Measurements from ENCODE around the gene PBXIP1. TPM values are rescaled to one million over a fixed set of nuclear protein-coding genes. Genes with fewer than 3 reads are reported as not detected.
A peak's percentile ranks its signal among the peaks of the same experiment; 100 is the strongest.

Gene PBXIP1
- total and polyA plus RNA-seq, 2 of the 13 experiments (the other 11 are each of a cell fraction or from before 2014, with no cell fraction given): 16.3 to 31.9 TPM

GRCh38 chr1:154961207-154962155 lies 5.6 kb upstream of the PBXIP1 start, which contains the start of gene PYGO2 (continued):
- no peak for TF ChIP-seq KIAA2018 (CRISPR knock-in tag; IDR thresholded peaks at IDR 0.05; ENCODE audit: borderline replicate concordance)
- TF ChIP-seq MIXL1 (CRISPR knock-in tag; IDR thresholded peaks at IDR 0.05): no peak
- no peak for TF ChIP-seq ZNF10 (CRISPR knock-in tag; IDR thresholded peaks at IDR 0.05; ENCODE audit: borderline replicate concordance, low read depth)
- 0 out of 2 replicates have a peak, but pooled peaks have one; percentile 39 for TF ChIP-seq ZNF616 (CRISPR knock-in tag; IDR thresholded peaks at IDR 0.05; ENCODE audit: low read depth)
- peak; percentile 74; the same call in 1 of the 2 replicates for TF ChIP-seq MAZ (IDR thresholded peaks at IDR 0.05; ENCODE audit: borderline replicate concordance, low read depth, low read length)
- peak; percentile 90 for TF ChIP-seq MAZ (CRISPR knock-in tag; IDR thresholded peaks at IDR 0.05; ENCODE audit: low read depth)
- TF ChIP-seq ZNF468 (CRISPR knock-in tag; IDR thresholded peaks at IDR 0.05): no peak
- peak; percentile 33; the same call in 1 of the 2 replicates for TF ChIP-seq FOSL2 (CRISPR knock-in tag; IDR thresholded peaks at IDR 0.05)
- TF ChIP-seq RELA (CRISPR knock-in tag; IDR thresholded peaks at IDR 0.05): no peak
- TF ChIP-seq ZNF609 (CRISPR knock-in tag; IDR thresholded peaks at IDR 0.05; ENCODE audit: borderline replicate concordance): peak; percentile 68
- 0 out of 2 replicates have a peak, but pooled peaks have one; percentile 56 for TF ChIP-seq MTF1 (CRISPR knock-in tag; IDR thresholded peaks at IDR 0.05)
- TF ChIP-seq ZNF331 (CRISPR knock-in tag; IDR thresholded peaks at IDR 0.05): peak; percentile 46
- peak; percentile 89; the same call in 1 of the 2 replicates for TF ChIP-seq ZSCAN20 (CRISPR knock-in tag; IDR thresholded peaks at IDR 0.05; ENCODE audit: borderline replicate concordance)
- no peak for TF ChIP-seq FOXK1 (CRISPR knock-in tag; IDR thresholded peaks at IDR 0.05; ENCODE audit: borderline replicate concordance, low read depth)
- TF ChIP-seq ATF3 (CRISPR knock-in tag; IDR thresholded peaks at IDR 0.05): no peak
- peak; percentile 84 for TF ChIP-seq FOXK2 (IDR thresholded peaks at IDR 0.05)
